H1 (cell line): ENCODE results near the gene OPCML. TPM values are rescaled to one million over a fixed set of nuclear protein-coding genes. Genes with fewer than 3 reads are reported as not detected.

Source experiments
- CTCF ChIA-PET: fragments of 300-600 bp; sonication (Branson Sonifier 250); formaldehyde crosslinking; loops from one replicate; lab custom pipeline; 2021; ENCODE audit not compliant: partially characterized antibody; lab: Charles Lee
- POLR2A ChIA-PET: fragments of 300-600 bp; sonication (Branson Sonifier 250); formaldehyde crosslinking; loops from one replicate; lab custom pipeline; 2021; ENCODE audit warnings: inconsistent platforms; ENCODE audit not compliant: partially characterized antibody; lab: Charles Lee
- DNase-seq, 2 experiments: peaks; one replicate each; pipeline versions ENCODE4 v3.0.0 to v3.0.0-alpha.2; 2010 to 2022; ENCODE audit warnings: low spot score in 2 of 2, low read depth in 1 of 2, mixed read lengths in 1 of 2
- FAIRE-seq: peaks from 2 replicates; lab custom pipeline; 2011; peaks lifted over from hg19 to GRCh38; lab: Jason Lieb, UNC
- H2AFZ ChIP-seq: 2 replicates; pipeline ENCODE4 v1.8.1; 2012; ENCODE audit warnings: low read length, inconsistent platforms
- H2AK5ac ChIP-seq: 2 replicates; pipeline ENCODE4 v1.6.1; 2013; ENCODE audit warnings: low read depth, low read length
- H2BK120ac ChIP-seq: replicated peaks from 2 replicates; pipeline ENCODE3; 2013; ENCODE audit warnings: low read depth, low read length, inconsistent platforms
- H2BK12ac ChIP-seq: 2 replicates; pipeline ENCODE4 v1.6.1; 2013; ENCODE audit warnings: low read depth, low read length
- H2BK15ac ChIP-seq: 2 replicates; pipeline ENCODE4 v1.6.1; 2013; ENCODE audit warnings: low read length
- H2BK20ac ChIP-seq: 2 replicates; pipeline ENCODE4 v1.6.1; 2013; ENCODE audit warnings: low read length
- H2BK5ac ChIP-seq: 2 replicates; pipeline ENCODE4 v1.6.1; 2013; ENCODE audit warnings: low read depth, low read length
- H3K14ac ChIP-seq: 2 replicates; pipeline ENCODE4 v1.6.1; 2013; ENCODE audit warnings: inconsistent platforms; ENCODE audit not compliant: insufficient read length
- H3K18ac ChIP-seq: 2 replicates; pipeline ENCODE4 v1.6.1; 2013; ENCODE audit warnings: low read length; ENCODE audit errors: extremely low read depth
- H3K23ac ChIP-seq: 2 replicates; pipeline ENCODE4 v1.6.1; 2013; ENCODE audit warnings: inconsistent platforms; ENCODE audit not compliant: insufficient read length
- H3K23me2 ChIP-seq: 2 replicates; pipeline ENCODE4 v1.6.1; 2013; ENCODE audit warnings: low read depth, low read length
- H3K27ac ChIP-seq: 2 replicates; pipeline ENCODE4 v1.6.1; 2011; ENCODE audit warnings: low read depth, low read length, inconsistent platforms
- H3K27me3 ChIP-seq, 4 experiments: replicated peaks in 1 of 4; 1 replicate in 1 of 4; 2 replicates in 3 of 4; pipeline versions ENCODE4 v1.6.1 to v1.8.1; 2011 to 2013; ENCODE audit warnings: low read length in 3 of 4, mild to moderate bottlenecking in 3 of 4, inconsistent platforms in 2 of 4, mixed read lengths in 2 of 4, moderate library complexity in 1 of 4; ENCODE audit not compliant: control insufficient read depth in 3 of 4, insufficient read depth in 3 of 4; ENCODE audit errors: extremely low read depth in 1 of 4
- H3K36me3 ChIP-seq, 4 experiments: 2 replicates each; pipeline versions ENCODE4 v1.6.1 to v1.8.1; 2011 to 2013; ENCODE audit warnings: mild to moderate bottlenecking in 4 of 4, low read length in 3 of 4, moderate library complexity in 2 of 4, control low read depth in 1 of 4, inconsistent platforms in 1 of 4; ENCODE audit not compliant: insufficient read depth in 4 of 4, control insufficient read depth in 2 of 4
- H3K4ac ChIP-seq: replicated peaks from 2 replicates; pipeline ENCODE3; 2013; ENCODE audit warnings: low read length, low read depth, mixed read lengths, inconsistent platforms; ENCODE audit not compliant: insufficient read length
- H3K4me1 ChIP-seq, 4 experiments: replicated peaks in 1 of 4; 1 replicate in 1 of 4; 2 replicates in 3 of 4; pipeline versions ENCODE4 v1.6.1 to v1.8.1; 2011 to 2013; ENCODE audit warnings: low read length in 3 of 4, inconsistent platforms in 2 of 4, mixed read lengths in 1 of 4; ENCODE audit not compliant: insufficient read depth in 4 of 4, control insufficient read depth in 3 of 4
- H3K4me2 ChIP-seq, 2 experiments: 2 replicates each; pipeline versions ENCODE4 v1.6.1 to v1.8.1; 2011 to 2013; ENCODE audit warnings: low read depth in 2 of 2, low read length in 2 of 2, control low read depth in 1 of 2, inconsistent platforms in 1 of 2, mild to moderate bottlenecking in 1 of 2; ENCODE audit not compliant: insufficient read depth in 1 of 2
- H3K4me3 ChIP-seq, 4 experiments: fragments of 200-600, 300-600 bp in 1 of 4; sonication (generic), shearing (Covaris generic), sonication (Bioruptor Twin) in 1 of 4; 2 replicates each; pipeline versions ENCODE4 v1.5.1 to v1.8.1; 2011 to 2016; ENCODE audit warnings: low read length in 4 of 4, low read depth in 3 of 4, control low read depth in 2 of 4, inconsistent platforms in 2 of 4, mild to moderate bottlenecking in 2 of 4, mixed read lengths in 1 of 4, moderate library complexity in 1 of 4; ENCODE audit not compliant: insufficient read depth in 2 of 4; ENCODE audit errors: extremely low read depth in 1 of 4
- H3K56ac ChIP-seq: replicated peaks from 2 replicates; pipeline ENCODE3; 2013; ENCODE audit warnings: low read depth, mild to moderate bottlenecking, mixed read lengths, low read length, inconsistent platforms; ENCODE audit not compliant: insufficient read length
- H3K79me1 ChIP-seq: 2 replicates; pipeline ENCODE4 v1.6.1; 2013; ENCODE audit warnings: low read depth, low read length, control low read depth
- H3K79me2 ChIP-seq, 2 experiments: 2 replicates each; pipeline versions ENCODE4 v1.6.1 to v1.8.1; 2012 to 2013; ENCODE audit warnings: low read length in 2 of 2, mild to moderate bottlenecking in 2 of 2, inconsistent platforms in 1 of 2; ENCODE audit not compliant: insufficient read depth in 2 of 2, control insufficient read depth in 1 of 2
- H3K9ac ChIP-seq, 4 experiments: replicated peaks in 1 of 4; 1 replicate in 1 of 4; 2 replicates in 3 of 4; pipeline versions ENCODE4 v1.6.1 to v1.8.1; 2011 to 2013; ENCODE audit warnings: low read depth in 3 of 4, low read length in 3 of 4, control low read depth in 2 of 4, mild to moderate bottlenecking in 2 of 4, moderate library complexity in 2 of 4, inconsistent platforms in 1 of 4; ENCODE audit errors: extremely low read depth in 1 of 4
- H3K9me3 ChIP-seq, 2 experiments: 2 replicates each; pipeline versions ENCODE4 v1.6.1 to v1.8.1; 2012 to 2013; ENCODE audit warnings: mild to moderate bottlenecking in 2 of 2, moderate library complexity in 2 of 2, control low read depth in 1 of 2, inconsistent platforms in 1 of 2, low read depth in 1 of 2, low read length in 1 of 2, mixed read lengths in 1 of 2; ENCODE audit not compliant: insufficient read depth in 2 of 2
- H4K20me1 ChIP-seq, 2 experiments: replicated peaks in 1 of 2; 2 replicates each; pipeline versions ENCODE3 to v1.8.1; 2011 to 2013; ENCODE audit warnings: inconsistent platforms in 2 of 2, low read length in 2 of 2, mild to moderate bottlenecking in 1 of 2; ENCODE audit not compliant: insufficient read depth in 2 of 2, control insufficient read depth in 1 of 2
- H4K5ac ChIP-seq: 2 replicates; pipeline ENCODE4 v1.6.1; 2013; ENCODE audit warnings: low read length, low read depth, mixed read lengths, inconsistent platforms; ENCODE audit not compliant: insufficient read length
- H4K8ac ChIP-seq: 2 replicates; pipeline ENCODE4 v1.8.0; 2013; ENCODE audit warnings: mild to moderate bottlenecking, moderate library complexity, low read length, inconsistent platforms; ENCODE audit not compliant: insufficient read depth; ENCODE audit errors: extremely low read depth
- H4K91ac ChIP-seq: replicated peaks from 2 replicates; pipeline ENCODE3; 2013; ENCODE audit warnings: low read length, mixed read lengths, inconsistent platforms; ENCODE audit not compliant: insufficient read length
- CTBP2 ChIP-seq: IDR thresholded peaks from 2 replicates; pipeline ENCODE4 v1.7.0; 2011; ENCODE audit warnings: borderline replicate concordance, mild to moderate bottlenecking, moderate library complexity, mixed read lengths, low read length; ENCODE audit not compliant: insufficient read depth, insufficient read length
- FOSL1 ChIP-seq: IDR thresholded peaks from 2 replicates; pipeline ENCODE4 v1.6.1; 2011; ENCODE audit warnings: mild to moderate bottlenecking, low read depth, low read length, moderate library complexity; ENCODE audit not compliant: insufficient read depth
- HDAC6 ChIP-seq: IDR thresholded peaks from one replicate; pipeline ENCODE4 v1.7.1; 2012; ENCODE audit warnings: low read depth, mild to moderate bottlenecking, inconsistent platforms, low read length, moderate library complexity
- RAD21 ChIP-seq, 2 experiments: IDR thresholded peaks in 1 of 2; conservative IDR thresholded peaks in 1 of 2; 2 replicates each; pipeline ENCODE4 v1.6.1; 2011; ENCODE audit warnings: low read depth in 2 of 2, low read length in 2 of 2, improper control_type of control experiment in 1 of 2, inconsistent platforms in 1 of 2, mild to moderate bottlenecking in 1 of 2, moderate library complexity in 1 of 2
- SAP30 ChIP-seq: fragments of 300-600 bp; sonication (generic); IDR thresholded peaks from 2 replicates; pipeline ENCODE4 v1.7.1; 2012; ENCODE audit warnings: low read length, moderate library complexity, mild to moderate bottlenecking, inconsistent platforms; ENCODE audit not compliant: insufficient read depth, insufficient replicate concordance
- SP2 ChIP-seq: IDR thresholded peaks from 2 replicates; pipeline ENCODE4 v1.6.1; 2012; ENCODE audit warnings: mild to moderate bottlenecking, low read length, inconsistent platforms
- TAF1 ChIP-seq: IDR thresholded peaks from 2 replicates; pipeline ENCODE4 v1.6.1; 2011; ENCODE audit warnings: mild to moderate bottlenecking, low read depth, low read length
- TAF7 ChIP-seq: optimal IDR thresholded peaks from 2 replicates; pipeline ENCODE3; 2011; ENCODE audit warnings: low read depth, mild to moderate bottlenecking, inconsistent platforms, low read length, moderate library complexity, borderline replicate concordance
- TBP ChIP-seq: IDR thresholded peaks from 2 replicates; pipeline ENCODE4 v1.6.1; 2011; ENCODE audit warnings: low read depth, low read length, improper control_type of control experiment
- WGBS, 2 experiments: shearing (Covaris generic) in 1 of 2; methylation state at CpG; one replicate each; pipeline versions ENCODE4 v1.1.6 to v1.1.7; 2013 to 2015; ENCODE audit warnings: low lambda C conversion rate in 2 of 2, mixed read lengths in 2 of 2, inconsistent platforms in 1 of 2, low coverage in 1 of 2, missing lambda C conversion rate in 1 of 2; ENCODE audit not compliant: insufficient replicate concordance in 2 of 2, insufficient coverage in 1 of 2, insufficient read length in 1 of 2; ENCODE audit errors: extremely low coverage in 1 of 2, missing lambda C conversion rate in 1 of 2; 5-methylcytosine and 5-hydroxymethylcytosine counted together
- polyA plus RNA-seq, 7 experiments: library from polyadenylated mRNA; depleted of rRNA in 3 of 7; stranded (reverse) in 5 of 7; unstranded in 2 of 7; fragments of >200 nt in 5 of 7; fragments of 200-250 nt in 2 of 7; gene quantifications; 1 replicate in 5 of 7; 2 replicates in 1 of 7; 4 replicates in 1 of 7; pipeline versions ENCODE4 v1.2.1 to v1.2.3, GENCODE V29; 2011 to 2013; ENCODE audit warnings: missing spikeins in 2 of 7, mixed read lengths in 2 of 7
- total RNA-seq: library from RNA; stranded (reverse); fragmentation: NEBNext Ultra II Directional; extraction: Animal tissue kit (Norgen Biotek cat#: 25700); gene quantifications from 2 replicates; pipeline ENCODE4 v1.2.1, GENCODE V29; 2021
- TF ChIP-seq, protein P1 (sequence below): IDR thresholded peaks from 2 replicates; pipeline ENCODE4 v1.6.1; 2012; ENCODE audit warnings: inconsistent platforms
- TF ChIP-seq, protein P2 (sequence below): IDR thresholded peaks from 2 replicates; pipeline ENCODE4 v1.6.1; 2012; ENCODE audit warnings: inconsistent platforms

OPCML gene
- total and polyA plus RNA-seq, 2 of the 8 experiments (the other 6 are each of a cell fraction or from before 2014, with no cell fraction given), result 2.3 to 3.1 TPM

DNA sequence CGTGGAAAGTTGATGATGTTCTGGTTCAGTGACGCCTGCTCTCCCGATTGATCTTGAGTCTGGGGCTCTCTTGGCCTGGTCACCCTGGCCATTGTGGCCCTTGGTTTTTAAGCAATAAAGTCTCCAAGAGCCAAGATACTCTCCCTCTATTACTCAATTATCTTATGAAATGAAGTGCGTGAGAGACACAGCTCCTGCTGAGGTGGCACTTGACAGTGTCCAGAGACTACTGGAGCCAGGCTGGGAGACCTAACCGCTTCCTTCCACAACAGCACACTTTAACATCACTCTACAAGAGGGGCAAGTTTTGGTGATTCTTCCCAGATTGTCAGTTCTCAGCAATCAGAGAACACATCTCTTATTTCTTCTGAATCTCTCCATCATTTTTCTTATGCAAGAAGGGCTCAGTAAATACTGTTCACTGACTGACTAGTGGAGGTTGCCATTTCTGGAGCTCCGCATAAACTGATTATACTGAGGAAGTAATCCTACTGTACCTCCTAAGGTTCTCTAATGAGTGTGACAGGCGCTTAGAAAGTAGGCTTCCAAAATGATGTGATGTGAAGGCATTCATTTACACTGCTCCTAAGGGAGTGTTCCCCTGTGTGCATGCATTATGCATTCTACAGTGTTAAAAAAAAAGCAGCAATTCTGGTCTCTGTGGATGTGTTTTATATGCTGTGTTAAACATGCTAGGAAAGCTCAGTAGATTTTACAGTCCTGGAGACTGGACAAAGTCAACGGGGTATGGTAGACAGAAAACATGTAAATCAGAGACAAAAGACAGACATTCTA is 968.0 kb downstream of the OPCML start:
- Histone ChIP-seq H4K5ac (no peak overlapping the region), H2AFZ (no peak overlapping the region), H3K18ac (no peak overlapping the region), H3K23ac (no peak overlapping the region), H4K91ac (no peak overlapping the region), H4K20me1 (no peaks in the 10 kb centered on the region), H2BK15ac (no peak overlapping the region), H2AK5ac (no peak overlapping the region), H2BK20ac (no peak overlapping the region), H3K27me3 (no peaks in the 10 kb centered on the region), H3K4me2 (no peak overlapping the region), H3K9ac (no peak overlapping the region), H3K4me3 (no peak overlapping the region), H2BK5ac (no peak overlapping the region), H2BK120ac (no peak overlapping the region), H3K9me3 (no peaks in the 10 kb centered on the region; a peak in 1 of 4 replicates), H3K79me2 (no peaks in the 10 kb centered on the region), H3K23me2 (no peaks in the 10 kb centered on the region), H3K4ac (no peak overlapping the region), H2BK12ac (no peak overlapping the region), H4K8ac (no peak overlapping the region), H3K4me1 (no peaks in the 10 kb centered on the region), H3K56ac (no peak overlapping the region), H3K36me3 (no peaks in the 10 kb centered on the region), H3K27ac (no peak overlapping the region), H3K79me1 (no peaks in the 10 kb centered on the region), H3K14ac (no peak overlapping the region)
- no peak for FAIRE-seq
- CTCF ChIA-PET, result no interaction called here
- WGBS, 2 experiments, result 93% methylated on average over 8 of the region's 8 CpGs; no CpG with 5 or more reads in 1 of the 2 experiments
- POLR2A ChIA-PET, result no interaction called here
- DNase-seq, result no peak
- TF ChIP-seq, protein P1, sequence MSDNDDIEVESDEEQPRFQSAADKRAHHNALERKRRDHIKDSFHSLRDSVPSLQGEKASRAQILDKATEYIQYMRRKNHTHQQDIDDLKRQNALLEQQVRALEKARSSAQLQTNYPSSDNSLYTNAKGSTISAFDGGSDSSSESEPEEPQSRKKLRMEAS, result no peak
- no peak for TF ChIP-seq FOSL1
- no peak for TF ChIP-seq TAF7
- TF ChIP-seq RAD21 (IDR thresholded peaks at IDR 0.05 in 1 of 2, conservative IDR thresholded peaks at IDR 0.05 in 1 of 2; ENCODE audit: low read depth in 2 of 2, low read length in 2 of 2), result no peak
- TF ChIP-seq CTBP2, result no peak
- no peak for TF ChIP-seq TBP
- no peak for TF ChIP-seq SAP30
- no peak for TF ChIP-seq HDAC6
- no peak for TF ChIP-seq SP2
- TF ChIP-seq, protein P2, sequence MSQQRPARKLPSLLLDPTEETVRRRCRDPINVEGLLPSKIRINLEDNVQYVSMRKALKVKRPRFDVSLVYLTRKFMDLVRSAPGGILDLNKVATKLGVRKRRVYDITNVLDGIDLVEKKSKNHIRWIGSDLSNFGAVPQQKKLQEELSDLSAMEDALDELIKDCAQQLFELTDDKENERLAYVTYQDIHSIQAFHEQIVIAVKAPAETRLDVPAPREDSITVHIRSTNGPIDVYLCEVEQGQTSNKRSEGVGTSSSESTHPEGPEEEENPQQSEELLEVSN, result no peak
- no peak for TF ChIP-seq TAF1
